ENCODE measurements around the gene FAM111A.
"Not testable (repeated sequence)": the region's sequence is repeated elsewhere in the genome, so short reads cannot be mapped to it uniquely, and the experiment has no call there.

Gene FAM111A

GRCh38 chr11:59142530-59143507 lies at the start of gene FAM111A:
Gene FAM111A (plus strand): TSS chr11:59142856. CDS start chr11:59148873, 6,017 bp downstream.
- peak; percentile 74 to 78 for DNase-seq (ENCODE audit: low read depth in 2 of 2)

- DNase-seq (ENCODE audit: low read depth in 2 of 2) = not testable (repeated sequence)
Observed at GRCh38 chr11:59093576-59093975, 49.1 kb upstream of the FAM111A start.

- not testable (repeated sequence) for DNase-seq (ENCODE audit: low read depth in 2 of 2)
Observed at GRCh38 chr11:59095225-59095624, 47.4 kb upstream of the FAM111A start.

- DNase-seq (ENCODE audit: low read depth in 2 of 2) = not testable (repeated sequence)
Observed at GRCh38 chr11:59095972-59096575, 46.6 kb upstream of the FAM111A start.

GRCh38 chr11:59097113-59097708 lies 45.4 kb upstream of the FAM111A start:
- peak; percentile 18 to 45 for DNase-seq (ENCODE audit: low read depth in 2 of 2)

GRCh38 chr11:59097938-59098337 lies 44.7 kb upstream of the FAM111A start:
- DNase-seq (ENCODE audit: low read depth in 2 of 2) = not testable (repeated sequence)

GRCh38 chr11:59102259-59102765 lies 40.3 kb upstream of the FAM111A start:
- DNase-seq (ENCODE audit: low read depth in 2 of 2) = peak in 1 of 2 donors; percentile 17

- DNase-seq (ENCODE audit: low read depth in 2 of 2) = peak in 1 of 2 donors; percentile 24
Observed at GRCh38 chr11:59106363-59107336, 36.0 kb upstream of the FAM111A start, which contains the start of gene FAM111B. Gene FAM111B (plus strand): TSS chr11:59107237. CDS start chr11:59109626, 2,389 bp downstream.

GRCh38 chr11:59107721-59108120 lies 34.9 kb upstream of the FAM111A start:
- DNase-seq (ENCODE audit: low read depth in 2 of 2) = not testable (repeated sequence)

GRCh38 chr11:59112494-59112893 lies 30.2 kb upstream of the FAM111A start:
- DNase-seq (ENCODE audit: low read depth in 2 of 2) = no peak

GRCh38 chr11:59114344-59114743 lies 28.3 kb upstream of the FAM111A start:
- no peak for DNase-seq (ENCODE audit: low read depth in 2 of 2)

- no peak for DNase-seq (ENCODE audit: low read depth in 2 of 2)
Observed at GRCh38 chr11:59115553-59115952, 27.1 kb upstream of the FAM111A start.

- no peak for DNase-seq (ENCODE audit: low read depth in 2 of 2)
Observed at GRCh38 chr11:59117774-59118173, 24.9 kb upstream of the FAM111A start.

GRCh38 chr11:59119826-59120225 lies 22.8 kb upstream of the FAM111A start:
- no peak for DNase-seq (ENCODE audit: low read depth in 2 of 2)

GRCh38 chr11:59135648-59136461 lies 6.8 kb upstream of the FAM111A start:
- DNase-seq (ENCODE audit: low read depth in 2 of 2) = peak; percentile 73 to 74

GRCh38 chr11:59136551-59136950 lies 6.1 kb upstream of the FAM111A start:
- not testable (repeated sequence) for DNase-seq (ENCODE audit: low read depth in 2 of 2)

GRCh38 chr11:59137190-59137589 lies 5.5 kb upstream of the FAM111A start:
- DNase-seq (ENCODE audit: low read depth in 2 of 2) = no peak

GRCh38 chr11:59138643-59139042 lies 4.0 kb upstream of the FAM111A start:
- DNase-seq (ENCODE audit: low read depth in 2 of 2) = no peak

GRCh38 chr11:59141191-59141590 lies 1.5 kb upstream of the FAM111A start:
- no peak for DNase-seq (ENCODE audit: low read depth in 2 of 2)

All from stimulated activated CD8-positive, alpha-beta memory T cell treated with anti-CD3 and anti-CD28 coated beads, Interleukin-7, amount 100 ng/mL, for 4 hours (primary cell).